HUES6 (cell line): ENCODE results near the gene MSI2.

ENCODE experiments used
- H3K27ac ChIP-seq: 2 replicates; pipeline ENCODE4 v1.7.0; 2013; ENCODE audit warnings: low read depth, mild to moderate bottlenecking, low read length, inconsistent platforms
- H3K27me3 ChIP-seq: 2 replicates; pipeline ENCODE4 v1.6.1; 2013; ENCODE audit warnings: low read length; ENCODE audit not compliant: control insufficient read depth, insufficient read depth
- H3K36me3 ChIP-seq: 2 replicates; pipeline ENCODE4 v1.6.1; 2013; ENCODE audit warnings: low read length; ENCODE audit not compliant: control insufficient read depth, insufficient read depth
- H3K4me1 ChIP-seq: 2 replicates; pipeline ENCODE4 v1.6.1; 2013; ENCODE audit warnings: low read length; ENCODE audit not compliant: control insufficient read depth, insufficient read depth
- H3K4me3 ChIP-seq: 2 replicates; pipeline ENCODE4 v1.5.1; 2013; ENCODE audit warnings: low read depth, low read length
- H3K9ac ChIP-seq: one replicate; pipeline ENCODE4 v1.6.1; 2013; ENCODE audit warnings: mild to moderate bottlenecking, low read length
- H3K9me3 ChIP-seq: 2 replicates; pipeline ENCODE4 v1.6.1; 2013; ENCODE audit warnings: low read depth, low read length; ENCODE audit not compliant: control insufficient read depth, insufficient read depth

MSI2 gene

GRCh38 chr17:57540596-57540995 lies 284.3 kb downstream of the MSI2 start:
- Histone ChIP-seq H3K27ac (no peak overlapping the region), H3K9ac (no peak overlapping the region), H3K9me3 (no peaks in the 10 kb centered on the region), H3K4me1 (peaks cover 45% of the 10 kb centered on the region), H3K27me3 (no peaks in the 10 kb centered on the region), H3K36me3 (no peaks in the 10 kb centered on the region), H3K4me3 (no peak overlapping the region)

- no peak overlapping the region for H3K9ac ChIP-seq
Measured at GRCh38 chr17:57541049-57541448, 284.7 kb downstream of the MSI2 start.

GRCh38 chr17:57541472-57542394 lies 285.4 kb downstream of the MSI2 start:
- H3K4me1 ChIP-seq: peaks cover 53% of the 10 kb centered on the region
- H3K4me3 ChIP-seq: no peak overlapping the region
- no peak overlapping the region for H3K9ac ChIP-seq
- H3K9me3 ChIP-seq: no peaks in the 10 kb centered on the region
- no peaks in the 10 kb centered on the region for H3K27me3 ChIP-seq
- H3K27ac ChIP-seq: no peak overlapping the region
- no peaks in the 10 kb centered on the region for H3K36me3 ChIP-seq

More at GRCh38 chr17:57541049-57541448, 284.7 kb downstream of the MSI2 start:
- Histone ChIP-seq H3K27me3 (no peaks in the 10 kb centered on the region), H3K27ac (no peak overlapping the region), H3K4me1 (peaks cover 48% of the 10 kb centered on the region), H3K9me3 (no peaks in the 10 kb centered on the region), H3K4me3 (no peak overlapping the region), H3K36me3 (no peaks in the 10 kb centered on the region)

- H3K9me3 ChIP-seq: no peaks in the 10 kb centered on the region
- peaks cover 55% of the 10 kb centered on the region for H3K4me1 ChIP-seq
- H3K27me3 ChIP-seq: no peaks in the 10 kb centered on the region
- no peak overlapping the region for H3K9ac ChIP-seq
- no peak overlapping the region for H3K4me3 ChIP-seq
- no peaks in the 10 kb centered on the region for H3K36me3 ChIP-seq
- no peak overlapping the region for H3K27ac ChIP-seq
Measured at GRCh38 chr17:57542510-57542909, 286.2 kb downstream of the MSI2 start.

DNA sequence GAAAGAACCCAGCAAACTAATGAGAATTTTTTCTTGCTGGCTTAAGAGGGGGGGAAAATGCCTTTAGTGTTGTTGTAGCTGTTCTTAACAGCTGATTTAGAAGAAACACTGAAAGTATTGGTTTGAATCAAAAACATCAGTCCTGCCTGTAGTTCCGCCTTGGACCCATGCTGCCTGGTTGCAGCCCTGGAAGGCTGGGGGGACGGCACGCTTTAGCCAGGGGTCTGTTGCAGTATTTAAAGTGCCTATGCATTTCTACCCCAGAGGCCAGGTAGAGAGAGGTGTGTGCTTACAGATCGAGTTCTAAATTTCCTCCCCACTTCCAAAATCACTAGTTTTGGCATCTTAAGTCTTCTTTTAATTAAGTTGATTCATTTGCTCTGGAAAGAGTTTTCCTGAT lies 286.9 kb downstream of the MSI2 start:
- Histone ChIP-seq H3K4me3 (no peak overlapping the region), H3K27me3 (no peaks in the 10 kb centered on the region), H3K9ac (no peak overlapping the region), H3K4me1 (peaks cover 55% of the 10 kb centered on the region), H3K27ac (no peak overlapping the region), H3K36me3 (no peaks in the 10 kb centered on the region), H3K9me3 (no peaks in the 10 kb centered on the region)

- Histone ChIP-seq H3K9me3 (no peaks in the 10 kb centered on the region), H3K36me3 (no peaks in the 10 kb centered on the region), H3K4me1 (peaks cover 61% of the 10 kb centered on the region), H3K4me3 (no peak overlapping the region), H3K9ac (no peak overlapping the region), H3K27ac (no peak overlapping the region), H3K27me3 (no peaks in the 10 kb centered on the region)
Measured at GRCh38 chr17:57544401-57544800, 288.1 kb downstream of the MSI2 start.

GRCh38 chr17:57544834-57545463 lies 288.6 kb downstream of the MSI2 start:
- no peak overlapping the region for H3K9ac ChIP-seq
- no peak overlapping the region for H3K4me3 ChIP-seq
- no peak overlapping the region for H3K27ac ChIP-seq
- H3K4me1 ChIP-seq: peaks cover 66% of the 10 kb centered on the region
- no peaks in the 10 kb centered on the region for H3K36me3 ChIP-seq
- H3K9me3 ChIP-seq: no peaks in the 10 kb centered on the region
- H3K27me3 ChIP-seq: no peaks in the 10 kb centered on the region

DNA sequence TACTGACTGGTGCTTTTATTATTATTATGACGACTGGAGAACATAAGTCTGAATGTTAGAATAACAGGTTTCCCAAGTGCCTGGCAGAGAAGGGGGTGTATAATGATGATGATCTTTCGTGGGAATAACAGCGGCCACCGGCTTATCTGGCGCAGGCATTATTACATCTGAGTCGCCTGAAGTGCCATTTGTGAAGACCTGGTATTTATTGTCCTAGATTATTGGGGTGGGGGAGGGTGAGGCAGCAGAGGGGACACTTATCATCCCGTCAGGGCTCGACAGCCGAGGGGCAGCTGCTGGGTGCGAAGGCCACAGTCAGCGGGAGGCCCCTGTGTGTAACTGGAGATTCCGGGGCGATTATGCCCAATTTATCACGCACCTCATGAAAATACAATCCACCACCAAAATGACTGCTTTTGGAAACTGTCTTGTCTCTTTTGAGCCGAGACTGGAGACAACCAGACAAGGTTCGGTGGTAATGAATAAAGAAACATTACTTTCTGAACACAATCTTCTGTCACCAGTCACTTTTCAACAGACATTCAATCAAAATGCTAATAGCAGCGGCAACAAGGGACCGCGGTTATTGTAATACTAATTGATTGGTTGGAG lies 289.5 kb downstream of the MSI2 start:
- no peak overlapping the region for H3K9ac ChIP-seq
- no peak overlapping the region for H3K4me3 ChIP-seq
- no peak overlapping the region for H3K27ac ChIP-seq
- no peaks in the 10 kb centered on the region for H3K36me3 ChIP-seq
- H3K27me3 ChIP-seq: no peaks in the 10 kb centered on the region
- no peaks in the 10 kb centered on the region for H3K9me3 ChIP-seq
- H3K4me1 ChIP-seq: peaks cover 74% of the 10 kb centered on the region

DNA sequence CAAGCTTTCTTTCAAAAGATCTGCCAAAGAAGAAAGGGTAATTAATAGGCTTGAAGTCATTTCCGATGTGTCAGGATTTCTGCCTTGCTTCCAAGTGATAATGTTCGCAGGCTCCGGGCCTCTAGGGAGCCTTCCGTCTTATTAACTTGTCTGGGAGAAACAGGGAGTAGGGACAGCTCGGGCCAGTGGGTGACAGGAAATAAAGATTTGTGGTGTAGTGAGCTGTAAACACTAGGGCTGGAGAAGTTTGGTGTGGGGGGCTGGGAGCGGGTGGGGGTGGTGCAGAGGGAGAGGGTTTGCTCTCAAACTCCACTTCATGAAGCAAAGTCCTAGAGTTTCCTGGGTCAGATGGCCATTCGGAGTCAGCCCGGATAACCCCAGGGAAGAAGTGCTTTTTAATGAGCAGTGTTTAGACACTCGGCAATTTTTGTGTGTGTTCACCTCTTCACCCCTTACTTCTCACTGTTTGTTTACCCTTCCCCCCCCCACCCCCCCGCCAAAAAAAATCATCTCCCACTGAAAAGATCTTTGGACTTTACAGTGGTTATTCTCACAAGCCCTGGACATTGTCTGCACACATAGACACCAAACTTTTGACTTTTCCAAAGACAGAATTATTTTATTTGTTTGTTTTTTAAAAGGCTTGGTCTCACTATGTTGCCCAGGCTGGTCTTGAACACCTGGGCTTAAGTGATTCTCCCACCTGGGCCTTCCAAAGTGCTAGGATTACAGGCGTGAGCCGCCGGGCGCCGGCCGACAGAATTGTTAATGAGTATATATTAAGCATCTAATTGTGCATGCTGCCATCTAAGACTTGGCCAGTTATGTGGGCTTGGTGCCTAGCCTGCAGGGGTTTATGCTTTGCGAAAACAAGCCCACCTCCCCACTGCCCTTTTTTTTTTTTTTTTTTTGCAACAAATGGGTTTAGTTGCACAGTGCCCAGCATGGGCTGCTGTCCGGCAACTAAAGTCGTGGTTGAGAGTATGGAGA lies 292.4 kb downstream of the MSI2 start:
- Histone ChIP-seq H3K27ac (no peak overlapping the region), H3K4me3 (no peak overlapping the region), H3K36me3 (no peaks in the 10 kb centered on the region), H3K27me3 (no peaks in the 10 kb centered on the region), H3K9me3 (no peaks in the 10 kb centered on the region), H3K4me1 (peaks cover 92% of the 10 kb centered on the region), H3K9ac (no peak overlapping the region)

DNA sequence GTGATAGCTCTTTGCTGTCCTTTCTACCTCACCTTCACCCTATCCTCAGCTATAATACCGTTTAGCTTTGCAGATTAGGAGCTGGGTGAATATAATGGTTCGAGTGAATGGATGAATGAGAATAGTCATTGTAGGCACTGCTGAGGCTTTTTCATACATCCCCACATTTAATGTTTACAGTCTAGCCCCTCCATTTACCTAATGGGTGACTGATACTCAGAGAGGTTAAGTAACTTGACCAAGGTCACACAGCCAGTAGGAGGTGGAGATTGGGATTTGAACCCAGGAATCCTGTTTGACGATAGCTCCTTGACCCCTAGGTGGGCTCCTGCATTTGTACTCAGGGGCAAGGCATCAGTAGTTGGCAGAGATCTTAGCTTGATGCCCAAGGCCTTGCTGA lies 293.1 kb downstream of the MSI2 start:
- Histone ChIP-seq H3K36me3 (no peaks in the 10 kb centered on the region), H3K9me3 (no peaks in the 10 kb centered on the region), H3K9ac (no peak overlapping the region), H3K27ac (no peak overlapping the region), H3K27me3 (no peaks in the 10 kb centered on the region), H3K4me3 (no peak overlapping the region), H3K4me1 (peaks cover 92% of the 10 kb centered on the region)
